Stimulated activated CD8-positive, alpha-beta memory T cell treated with anti-CD3 and anti-CD28 coated beads, Interleukin-12 subunit alpha, Interleukin-12 subunit beta, amount 100 ng/mL, for 24 hours (primary cell): ENCODE measurements around the gene LRIG3.
"Not testable (repeated sequence)": the region's sequence is repeated elsewhere in the genome, so short reads cannot be mapped to it uniquely, and the experiment has no call there.

ENCODE experiments used
- DNase-seq: peaks from one replicate; pipeline ENCODE4 v3.0.0-alpha.2; 2020; ENCODE audit errors: extremely low read depth

LRIG3 gene

GRCh38 chr12:58860056-58860787 is 60.1 kb downstream of the LRIG3 start:
- no peak for DNase-seq

GRCh38 chr12:58858030-58858429 is 62.3 kb downstream of the LRIG3 start:
- DNase-seq = no peak

GRCh38 chr12:58857206-58857605 is 63.1 kb downstream of the LRIG3 start:
- DNase-seq = not testable (repeated sequence)

- not testable (repeated sequence) for DNase-seq
Observed at GRCh38 chr12:58855630-58856029, 64.7 kb downstream of the LRIG3 start.

GRCh38 chr12:58850826-58851225 is 69.5 kb downstream of the LRIG3 start:
- no peak for DNase-seq

- no peak for DNase-seq
Observed at GRCh38 chr12:58847901-58848600, 72.3 kb downstream of the LRIG3 start.

GRCh38 chr12:58844161-58844560 is 76.1 kb downstream of the LRIG3 start:
- no peak for DNase-seq

- no peak for DNase-seq
Observed at GRCh38 chr12:58841058-58841798, 79.1 kb downstream of the LRIG3 start.

- no peak for DNase-seq
Observed at GRCh38 chr12:58833853-58834252, 86.5 kb downstream of the LRIG3 start.

GRCh38 chr12:58832920-58833319 is 87.4 kb downstream of the LRIG3 start:
- no peak for DNase-seq
